K562 (cell line): ENCODE data around the gene NSDHL. TPM values are rescaled to one million over a fixed set of nuclear protein-coding genes. Genes with fewer than 3 reads are reported as not detected.
A peak's percentile ranks its signal among the peaks of the same experiment; 100 is the strongest.
"Not testable (repeated sequence)": the region's sequence is repeated elsewhere in the genome, so short reads cannot be mapped to it uniquely, and the experiment has no call there.

Source experiments
- ATAC-seq: fragments of 200-7000 bp; cut with Tn5 transposase; 3 replicates; pipeline ENCODE4 v1.9.1; 2020; ENCODE audit warnings: moderate library complexity
- BruUV-seq: library from RNA; stranded (reverse); fragments of 400-500 nt; replicated peaks from 2 replicates; lab custom pipeline; 2021; lab: Mats Ljungman, UMichigan
- CTCF ChIA-PET: fragments of 300-600 bp; formaldehyde crosslinking; extraction: SDS; loops from one replicate; lab custom pipeline; 2021; ENCODE audit warnings: low intra/inter-chr PET ratio; lab: Yijun Ruan, JAX
- POLR2A ChIA-PET: fragments of 300-600, 350-650 bp; sonication (Branson Sonifier 250); formaldehyde crosslinking; extraction: SDS; loops from one replicate; lab custom pipeline; 2021; ENCODE audit warnings: antibody characterized with exemption, inconsistent platforms; lab: Yijun Ruan, JAX
- DNase-seq, 4 experiments: peaks; one replicate each; pipeline versions ENCODE4 v3.0.0 to v3.0.0-alpha.2; 2011 to 2018; ENCODE audit warnings: low spot score in 3 of 4, mixed read lengths in 3 of 4; ENCODE audit errors: extremely low read depth in 1 of 4
- FAIRE-seq: peaks from 2 replicates; lab custom pipeline; 2011; peaks lifted over from hg19 to GRCh38; lab: Jason Lieb, UNC
- H2AFZ ChIP-seq: 2 replicates; pipeline ENCODE4 v1.6.0; 2011; ENCODE audit warnings: low read depth, low read length, control low read depth, inconsistent platforms
- H3K27ac ChIP-seq: fragments of 200-600 bp; 3 replicates; pipeline ENCODE4 v1.8.0; 2011; ENCODE audit warnings: low read depth, mild to moderate bottlenecking, control low read depth, inconsistent platforms, low read length, moderate library complexity, mixed read lengths; ENCODE audit errors: extremely low read depth
- H3K27me3 ChIP-seq, 2 experiments: fragments of 300-600 bp in 1 of 2; 2 replicates in 1 of 2; 3 replicates in 1 of 2; pipeline versions ENCODE4 v1.6.0 to v1.8.0; 2011; ENCODE audit warnings: inconsistent platforms in 2 of 2, low read length in 2 of 2, mild to moderate bottlenecking in 1 of 2, mixed read lengths in 1 of 2, moderate library complexity in 1 of 2; ENCODE audit not compliant: control insufficient read depth in 2 of 2, insufficient read depth in 2 of 2
- H3K36me3 ChIP-seq: fragments of 300-600 bp; 3 replicates; pipeline ENCODE4 v1.8.0; 2011; ENCODE audit warnings: mild to moderate bottlenecking, low read length, inconsistent platforms; ENCODE audit not compliant: control insufficient read depth, insufficient read depth
- H3K4me1 ChIP-seq, 2 experiments: fragments of 200-600 bp in 1 of 2; replicated peaks in 1 of 2; 2 replicates in 1 of 2; 3 replicates in 1 of 2; pipeline versions ENCODE4 v1.5.1 to v1.8.0; 2011; ENCODE audit warnings: inconsistent platforms in 2 of 2, low read length in 2 of 2, mild to moderate bottlenecking in 1 of 2, mixed read lengths in 1 of 2, moderate library complexity in 1 of 2; ENCODE audit not compliant: control insufficient read depth in 2 of 2, insufficient read depth in 2 of 2
- H3K4me2 ChIP-seq: 2 replicates; pipeline ENCODE4 v1.6.1; 2011; ENCODE audit warnings: low read length, control low read depth, inconsistent platforms, mixed read lengths; ENCODE audit not compliant: insufficient read depth
- H3K4me3 ChIP-seq: fragments of 200-600 bp; sonication (generic), shearing (Covaris generic); 2 replicates; pipeline ENCODE4 v1.5.1; 2016; ENCODE audit warnings: control low read depth, inconsistent platforms
- H3K79me2 ChIP-seq: fragments of 200-600 bp; 3 replicates; pipeline ENCODE4 v1.8.0; 2011; ENCODE audit warnings: low read length, inconsistent platforms; ENCODE audit not compliant: control insufficient read depth, insufficient read depth
- H3K9ac ChIP-seq, 2 experiments: 2 replicates each; pipeline versions ENCODE4 v1.6.0 to v1.6.1; 2011; ENCODE audit warnings: low read depth in 2 of 2, low read length in 2 of 2, control low read depth in 1 of 2, inconsistent platforms in 1 of 2, mild to moderate bottlenecking in 1 of 2, mixed read lengths in 1 of 2; ENCODE audit not compliant: insufficient read depth in 1 of 2
- H3K9me1 ChIP-seq: one replicate; pipeline ENCODE4 v1.6.0; 2011; ENCODE audit warnings: inconsistent platforms, mild to moderate bottlenecking, low read length, moderate library complexity; ENCODE audit not compliant: control insufficient read depth, insufficient read depth
- H3K9me3 ChIP-seq: replicated peaks from 2 replicates; pipeline ENCODE4 v1.5.1; 2011; ENCODE audit warnings: low read depth, low read length, inconsistent platforms; ENCODE audit not compliant: control insufficient read depth, insufficient read depth
- H4K20me1 ChIP-seq: replicated peaks from 2 replicates; pipeline ENCODE4 v1.6.1; 2011; ENCODE audit warnings: low read length, inconsistent platforms, mixed read lengths; ENCODE audit not compliant: control insufficient read depth, insufficient read depth
- CXXC5 ChIP-seq: fragments of 250-450 bp; sonication (Bioruptor Pico); IDR thresholded peaks from 2 replicates; pipeline ENCODE4 v1.8.0; 2022; ENCODE audit warnings: inconsistent platforms, mild to moderate bottlenecking, moderate library complexity
- LCOR ChIP-seq: sonication (generic); formaldehyde crosslinking; IDR thresholded peaks from 2 replicates; pipeline ENCODE4 v1.8.0; 2022; ENCODE audit warnings: mild to moderate bottlenecking, missing genetic modification reagents
- MIER1 ChIP-seq: fragments of 450-650 bp; IDR thresholded peaks from 2 replicates; pipeline ENCODE4 v1.6.1; 2016; ENCODE audit warnings: antibody characterized with exemption, mild to moderate bottlenecking, low read depth
- MYNN ChIP-seq, 2 experiments: sonication (generic); formaldehyde crosslinking in 1 of 2; IDR thresholded peaks; 2 replicates each; pipeline versions ENCODE4 v1.5.0 to v1.6.1; 2016 to 2020; ENCODE audit warnings: antibody characterized with exemption in 1 of 2, missing genetic modification reagents in 1 of 2
- RFX1 ChIP-seq: fragments of 450-650 bp; IDR thresholded peaks from 2 replicates; pipeline ENCODE4 v1.6.1; 2016; ENCODE audit warnings: mild to moderate bottlenecking, moderate library complexity
- SUPT5H ChIP-seq: fragments of 450-650 bp; IDR thresholded peaks from 2 replicates; pipeline ENCODE4 v1.6.1; 2016
- YY1 ChIP-seq, 3 experiments: IDR thresholded peaks; 2 replicates each; pipeline ENCODE4 v1.6.1; 2011; ENCODE audit warnings: low read length in 2 of 3, mild to moderate bottlenecking in 2 of 3, moderate library complexity in 2 of 3, borderline replicate concordance in 1 of 3, control low read depth in 1 of 3, low read depth in 1 of 3; ENCODE audit not compliant: insufficient read depth in 3 of 3, insufficient replicate concordance in 2 of 3, control insufficient read depth in 1 of 3, insufficient read length in 1 of 3; ENCODE audit errors: extremely low read depth in 1 of 3
- WGBS: fragments of 100-300 bp; shearing (Covaris generic); methylation state at CpG from one replicate; pipeline ENCODE4 v1.1.6; 2016; ENCODE audit warnings: low coverage, mixed read lengths; ENCODE audit not compliant: insufficient coverage; ENCODE audit errors: missing lambda C conversion rate; 5-methylcytosine and 5-hydroxymethylcytosine counted together
- in situ Hi-C: fragments of 300-500 bp; cut with MboI; formaldehyde crosslinking; loops from 4 replicates; pipeline ENCODE4 v1.15.0; 2018; ENCODE audit warnings: inconsistent platforms, mixed read lengths
- intact Hi-C: fragments of 100-400 bp; cut with micrococcal nuclease; formaldehyde crosslinking; loops from 2 replicates; pipeline ENCODE4 v1.14.2; 2022
- polyA plus RNA-seq, 8 experiments: library from polyadenylated mRNA; depleted of rRNA in 4 of 8; stranded (reverse) in 5 of 8; unstranded in 3 of 8; fragments of >200 nt; fragmentation: Nextera tagmentation in 2 of 8; fragmentation: Illumina TruSeq in 1 of 8; extraction: Ambion mirVana in 2 of 8; extraction: Trizol in 1 of 8; gene quantifications; 2 replicates each; pipeline versions ENCODE4 v1.2.1 to v1.2.3, GENCODE V29; 2011 to 2014; ENCODE audit warnings: inconsistent platforms in 1 of 8, missing spikeins in 1 of 8
- total RNA-seq, 7 experiments: library from RNA; depleted of rRNA in 6 of 7; stranded (reverse); fragments of >200 nt in 6 of 7; fragmentation: Illumina TruSeq in 2 of 7; extraction: Trizol in 2 of 7; gene quantifications; 2 replicates each; pipeline versions ENCODE4 v1.2.1 to v1.2.3, GENCODE V29; 2011 to 2021; ENCODE audit warnings: low replicate concordance in 1 of 7
- TF ChIP-seq, protein P1 (sequence below): fragments of 150-350 bp; conservative IDR thresholded peaks from 2 replicates; pipeline ENCODE4 v1.6.1; 2014; ENCODE audit warnings: low read length

The NSDHL gene
- total and polyA plus RNA-seq, 9 of the 15 experiments (the other 6 are each of a cell fraction or from before 2014, with no cell fraction given) = 22.5 to 63.4 (median 40.8) TPM

DNA sequence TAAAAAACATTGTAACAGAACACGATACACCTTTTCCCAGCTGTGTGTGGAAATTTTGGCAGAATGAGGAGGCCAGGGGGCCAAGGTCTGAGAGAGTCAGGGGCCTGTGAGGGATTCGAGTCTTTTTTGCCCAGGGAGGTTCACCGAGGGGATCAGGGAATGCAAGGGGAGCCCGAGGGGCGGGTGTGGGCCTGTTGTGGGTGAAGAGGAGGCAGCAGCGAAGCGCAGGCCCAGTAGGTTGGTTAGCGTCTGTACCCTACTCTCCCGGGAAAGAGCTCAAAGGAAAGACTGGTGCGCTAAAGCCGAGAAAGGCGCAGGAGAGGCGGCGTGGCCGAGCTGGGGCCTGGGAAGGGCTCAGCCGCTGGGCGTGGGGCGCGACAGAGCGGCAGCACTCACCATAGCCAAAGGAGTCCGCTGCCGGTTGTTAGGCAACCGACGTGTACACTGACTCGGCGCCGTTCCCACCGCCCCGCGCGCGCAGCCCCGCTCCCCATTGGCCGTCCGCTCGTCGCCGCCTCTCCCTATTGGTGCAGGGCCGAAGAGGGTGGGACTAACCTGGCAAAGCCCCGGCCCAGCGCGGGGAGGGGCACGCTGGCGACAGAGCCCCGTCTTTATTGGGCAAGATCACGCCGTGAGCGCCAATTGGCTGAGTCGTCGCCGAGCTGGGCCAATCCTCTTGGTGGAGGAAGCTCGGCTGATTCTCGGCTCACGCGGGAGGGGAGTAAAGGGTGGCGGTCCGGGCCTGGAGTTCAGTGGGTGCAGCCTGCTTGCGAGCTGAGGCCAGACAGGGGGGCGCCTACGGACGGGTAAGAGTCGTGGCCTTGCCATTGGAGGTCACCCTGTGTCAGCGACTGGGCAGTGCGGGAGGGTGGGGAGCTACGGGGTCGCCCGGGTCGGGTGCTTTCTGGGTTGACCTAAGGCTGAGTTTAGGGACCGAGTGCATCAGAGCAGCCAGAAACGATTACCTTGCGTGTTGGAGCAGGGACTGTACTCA, at the start of gene NSDHL, which contains the start of gene CETN2 (continued):
- peak; percentile 75 for TF ChIP-seq CXXC5 (CRISPR knock-in tag)
- peak; percentile 74; the same call in 1 of the 2 replicates for TF ChIP-seq MYNN (IDR thresholded peaks at IDR 0.05)
- no peak for TF ChIP-seq MYNN (CRISPR knock-in tag; IDR thresholded peaks at IDR 0.05)
- no peak for TF ChIP-seq MIER1
- peak; percentile 83 for TF ChIP-seq SUPT5H
- TF ChIP-seq, protein P1, sequence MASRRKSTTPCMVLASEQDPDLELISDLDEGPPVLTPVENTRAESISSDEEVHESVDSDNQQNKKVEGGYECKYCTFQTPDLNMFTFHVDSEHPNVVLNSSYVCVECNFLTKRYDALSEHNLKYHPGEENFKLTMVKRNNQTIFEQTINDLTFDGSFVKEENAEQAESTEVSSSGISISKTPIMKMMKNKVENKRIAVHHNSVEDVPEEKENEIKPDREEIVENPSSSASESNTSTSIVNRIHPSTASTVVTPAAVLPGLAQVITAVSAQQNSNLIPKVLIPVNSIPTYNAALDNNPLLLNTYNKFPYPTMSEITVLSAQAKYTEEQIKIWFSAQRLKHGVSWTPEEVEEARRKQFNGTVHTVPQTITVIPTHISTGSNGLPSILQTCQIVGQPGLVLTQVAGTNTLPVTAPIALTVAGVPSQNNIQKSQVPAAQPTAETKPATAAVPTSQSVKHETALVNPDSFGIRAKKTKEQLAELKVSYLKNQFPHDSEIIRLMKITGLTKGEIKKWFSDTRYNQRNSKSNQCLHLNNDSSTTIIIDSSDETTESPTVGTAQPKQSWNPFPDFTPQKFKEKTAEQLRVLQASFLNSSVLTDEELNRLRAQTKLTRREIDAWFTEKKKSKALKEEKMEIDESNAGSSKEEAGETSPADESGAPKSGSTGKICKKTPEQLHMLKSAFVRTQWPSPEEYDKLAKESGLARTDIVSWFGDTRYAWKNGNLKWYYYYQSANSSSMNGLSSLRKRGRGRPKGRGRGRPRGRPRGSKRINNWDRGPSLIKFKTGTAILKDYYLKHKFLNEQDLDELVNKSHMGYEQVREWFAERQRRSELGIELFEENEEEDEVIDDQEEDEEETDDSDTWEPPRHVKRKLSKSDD = no peak
- TF ChIP-seq YY1 (IDR thresholded peaks at IDR 0.05; ENCODE audit: borderline replicate concordance in 1 of 3, control insufficient read depth in 1 of 3, extremely low read depth in 1 of 3, insufficient read depth in 3 of 3, insufficient read length in 1 of 3, insufficient replicate concordance in 2 of 3, low read depth in 1 of 3, low read length in 2 of 3) = peak in 1 of 3 experiments; percentile 24
- TF ChIP-seq RFX1 = peak; percentile 88
- TF ChIP-seq LCOR (CRISPR knock-in tag) = peak; percentile 55; the same call in 1 of the 2 replicates

DNA sequence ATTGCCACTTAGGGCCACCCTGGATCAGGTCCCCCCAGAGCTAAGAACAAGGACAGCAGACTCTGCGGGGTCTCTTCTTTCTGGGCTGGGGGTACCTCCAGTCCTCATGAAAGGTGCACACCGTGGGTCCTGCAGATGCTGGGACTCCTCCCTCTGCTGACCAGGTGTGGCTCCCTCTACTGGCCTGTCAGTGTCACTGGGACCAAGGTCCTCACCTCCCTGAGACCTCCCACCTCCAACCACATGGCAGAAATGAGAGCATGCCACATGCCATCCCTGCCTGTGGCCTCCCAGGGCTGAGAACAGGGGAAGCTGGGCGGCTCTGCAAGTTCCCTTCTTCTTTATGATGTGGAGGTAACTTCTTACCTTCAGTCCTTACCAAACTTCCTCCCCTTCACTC, 43.8 kb upstream of the NSDHL start:
- H4K20me1 ChIP-seq, H3K79me2 ChIP-seq, H3K27me3 ChIP-seq, H3K36me3 ChIP-seq, H3K4me1 ChIP-seq, H3K27ac ChIP-seq, DNase-seq, H3K9me3 ChIP-seq, H3K9ac ChIP-seq, intact Hi-C loops, BruUV-seq, H2AFZ ChIP-seq, H3K4me2 ChIP-seq, H3K4me3 ChIP-seq, CTCF ChIA-PET, POLR2A ChIA-PET, H3K9me1 ChIP-seq: not testable (repeated sequence)
- peak; percentile 97 for FAIRE-seq
- peak; percentile 98 for ATAC-seq
- in situ Hi-C loops = loop anchor here (10.0 kb wide), 1 partner anchor 112 kb away; no protein-coding TSS in a partner anchor
- no CpG with 5 or more reads among the region's 3 CpGs for WGBS
